Activated CD4-positive, alpha-beta T cell treated with anti-CD3 and anti-CD28 coated beads, Interleukin-2, Interleukin-4, amounts not matched to agents 100 ng/mL and 50 ng/mL, durations not matched to agents 16 hours and 8 hours (primary cell): ENCODE measurements around the gene REPS2.
"Not testable (repeated sequence)": the region's sequence is repeated elsewhere in the genome, so short reads cannot be mapped to it uniquely, and the experiment has no call there.

Experiments
- DNase-seq: peaks from one replicate; pipeline ENCODE4 v3.0.0-alpha.2; 2020; ENCODE audit warnings: low spot score

REPS2 gene

GRCh38 chrX:16964976-16965375 lies 18.5 kb downstream of the REPS2 start:
- DNase-seq, result not testable (repeated sequence)

- no peak for DNase-seq
Observed at GRCh38 chrX:16966752-16967448, 20.4 kb downstream of the REPS2 start.

GRCh38 chrX:16968753-16969152 lies 22.3 kb downstream of the REPS2 start:
- DNase-seq, result not testable (repeated sequence)

GRCh38 chrX:16970977-16971376 lies 24.5 kb downstream of the REPS2 start:
- DNase-seq, result peak; percentile 12

- DNase-seq, result no peak
Observed at GRCh38 chrX:16971694-16972093, 25.2 kb downstream of the REPS2 start.

GRCh38 chrX:16975233-16975632 lies 28.8 kb downstream of the REPS2 start:
- no peak for DNase-seq

GRCh38 chrX:16977771-16978170 lies 31.3 kb downstream of the REPS2 start:
- no peak for DNase-seq

- no peak for DNase-seq
Observed at GRCh38 chrX:16978193-16978984, 31.9 kb downstream of the REPS2 start.

- no peak for DNase-seq
Observed at GRCh38 chrX:16979226-16979625, 32.8 kb downstream of the REPS2 start.

GRCh38 chrX:16981209-16981608 lies 34.8 kb downstream of the REPS2 start:
- DNase-seq, result no peak

- no peak for DNase-seq
Observed at GRCh38 chrX:16981980-16982379, 35.5 kb downstream of the REPS2 start.

- DNase-seq, result no peak
Observed at GRCh38 chrX:16983051-16983450, 36.6 kb downstream of the REPS2 start.

- no peak for DNase-seq
Observed at GRCh38 chrX:16985286-16985685, 38.8 kb downstream of the REPS2 start.

GRCh38 chrX:16986169-16986568 lies 39.7 kb downstream of the REPS2 start:
- DNase-seq, result no peak

- DNase-seq, result no peak
Observed at GRCh38 chrX:16989750-16990149, 43.3 kb downstream of the REPS2 start.

GRCh38 chrX:16990839-16991238 lies 44.4 kb downstream of the REPS2 start:
- DNase-seq, result no peak

- no peak for DNase-seq
Observed at GRCh38 chrX:16992445-16992844, 46.0 kb downstream of the REPS2 start.

- DNase-seq, result no peak
Observed at GRCh38 chrX:16992951-16993350, 46.5 kb downstream of the REPS2 start.

GRCh38 chrX:16993791-16994318 lies 47.4 kb downstream of the REPS2 start:
- no peak for DNase-seq

- no peak for DNase-seq
Observed at GRCh38 chrX:16994736-16995135, 48.3 kb downstream of the REPS2 start.

- no peak for DNase-seq
Observed at GRCh38 chrX:16997313-16997712, 50.9 kb downstream of the REPS2 start.

GRCh38 chrX:16999275-16999674 lies 52.8 kb downstream of the REPS2 start:
- no peak for DNase-seq

GRCh38 chrX:17000751-17001150 lies 54.3 kb downstream of the REPS2 start:
- DNase-seq, result no peak
